HG03139 (cell line): Measurements from ENCODE around the gene MIAT.
"Not testable (repeated sequence)": the region's sequence is repeated elsewhere in the genome, so short reads cannot be mapped to it uniquely, and the experiment has no call there.

Experiments
- ATAC-seq: cut with Tn5 transposase; IDR thresholded peaks from one replicate; pipeline ENCODE4 v1.9.1; 2021; ENCODE audit not compliant: unreplicated experiment

Gene MIAT

GRCh38 chr22:26691377-26691716 is 34.0 kb downstream of the MIAT start:
- no peak for ATAC-seq

- no peak for ATAC-seq
These were observed 34.8 kb downstream of the MIAT start for GRCh38 chr22:26692215-26692614.

- ATAC-seq, result no peak
These were observed 39.8 kb downstream of the MIAT start for GRCh38 chr22:26697151-26697550.

DNA sequence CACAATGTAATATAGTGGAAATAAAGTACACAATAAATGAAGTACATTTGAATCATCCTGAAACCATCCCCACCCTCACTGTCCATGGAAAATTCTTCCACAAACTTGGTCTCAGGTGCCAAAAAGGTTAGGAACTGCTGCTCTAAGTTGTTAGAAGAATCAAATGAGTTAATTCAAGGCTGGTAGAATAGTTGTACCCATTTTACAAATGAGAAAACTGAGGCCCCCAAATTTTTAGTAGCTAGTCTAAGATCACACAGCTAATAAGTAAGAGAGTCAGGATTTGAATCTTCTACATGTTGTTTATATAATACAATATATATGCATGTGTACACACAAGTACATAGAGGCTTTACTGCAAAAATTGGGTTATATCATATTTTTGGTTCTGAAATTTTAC is 43.1 kb downstream of the MIAT start:
- ATAC-seq, result no peak

DNA sequence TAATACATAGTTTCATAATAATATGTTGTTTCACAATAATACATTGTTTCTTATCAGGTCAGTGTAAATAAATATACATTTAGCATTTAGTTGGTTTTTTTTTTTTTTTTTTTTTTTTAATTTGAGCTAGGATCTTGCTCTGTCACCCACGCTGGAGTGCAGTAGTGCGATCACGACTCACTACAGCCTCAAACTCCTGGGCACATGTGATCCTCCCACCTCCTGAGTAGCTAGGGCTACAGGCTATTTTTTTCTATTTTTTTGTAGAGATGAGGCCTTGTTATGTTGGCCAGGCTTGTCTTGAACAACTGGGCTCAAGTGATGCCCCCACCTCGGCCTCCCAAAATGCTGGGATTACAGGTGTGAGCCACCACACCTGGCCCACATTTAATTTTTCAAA is 43.5 kb downstream of the MIAT start:
- ATAC-seq, result no peak

GRCh38 chr22:26701323-26701722 is 43.9 kb downstream of the MIAT start:
- ATAC-seq, result no peak

DNA sequence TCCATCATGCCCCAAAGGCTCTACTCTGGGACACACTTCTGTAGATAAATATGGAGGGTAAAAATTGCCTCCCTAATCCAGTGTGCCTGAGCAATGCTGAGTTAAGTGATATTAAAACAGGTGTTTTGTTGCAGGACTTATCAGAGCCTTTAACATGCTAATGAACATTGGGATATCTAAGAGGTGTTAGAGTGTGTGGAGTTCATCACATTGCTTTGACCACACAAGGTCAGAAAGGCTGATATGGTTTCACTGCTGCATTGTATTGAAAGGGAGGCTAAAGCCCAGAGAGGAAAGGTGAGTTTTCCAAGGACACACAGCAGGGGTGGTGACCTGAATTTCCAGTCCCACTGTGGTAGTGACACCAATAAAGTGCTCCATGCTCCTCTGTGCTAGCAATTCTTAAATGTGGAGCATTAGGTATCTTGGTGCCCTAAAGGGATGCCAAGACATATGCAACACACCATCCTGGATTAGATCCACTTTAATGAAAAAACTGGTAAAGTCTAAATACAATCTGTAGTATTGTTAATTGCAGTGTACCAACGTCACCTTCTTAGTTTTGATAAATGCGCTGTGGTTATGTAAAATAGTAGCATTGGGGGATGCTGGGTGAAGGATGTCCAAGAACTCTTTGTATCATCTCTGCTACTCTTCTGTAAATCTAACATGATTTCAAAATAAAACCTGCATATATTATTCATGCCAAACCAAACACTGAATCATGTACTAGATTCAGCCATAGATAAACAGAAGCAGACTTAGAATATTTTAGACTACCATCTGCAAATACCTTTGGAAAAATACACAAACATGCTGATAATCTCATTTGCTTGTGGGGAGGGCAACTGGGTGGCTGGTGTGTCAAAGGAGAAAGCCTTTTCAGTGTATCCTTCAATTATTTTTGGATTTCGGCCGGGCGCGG is 45.8 kb downstream of the MIAT start:
- no peak for ATAC-seq

DNA sequence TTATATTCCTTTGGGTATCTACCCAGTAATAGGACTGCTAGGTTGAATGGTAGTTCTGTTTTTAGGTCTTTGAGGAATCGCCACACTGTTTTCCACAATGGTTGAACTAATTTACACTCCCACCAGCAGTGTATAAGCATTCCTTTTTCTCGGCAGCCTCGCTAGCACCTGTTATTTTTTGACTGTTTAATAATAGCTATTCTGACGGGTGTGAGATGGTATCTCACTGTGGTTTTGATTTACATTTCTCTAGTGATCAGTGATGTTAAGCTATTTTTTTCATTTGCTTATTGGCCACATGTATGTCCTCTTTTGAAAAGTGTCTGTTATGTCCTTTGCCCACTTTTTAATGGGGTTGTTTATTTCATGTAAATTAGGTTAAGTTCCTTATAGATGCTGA is 48.0 kb downstream of the MIAT start:
- ATAC-seq, result not testable (repeated sequence)

- no peak for ATAC-seq
These were observed 49.7 kb downstream of the MIAT start for GRCh38 chr22:26707090-26707489.

DNA sequence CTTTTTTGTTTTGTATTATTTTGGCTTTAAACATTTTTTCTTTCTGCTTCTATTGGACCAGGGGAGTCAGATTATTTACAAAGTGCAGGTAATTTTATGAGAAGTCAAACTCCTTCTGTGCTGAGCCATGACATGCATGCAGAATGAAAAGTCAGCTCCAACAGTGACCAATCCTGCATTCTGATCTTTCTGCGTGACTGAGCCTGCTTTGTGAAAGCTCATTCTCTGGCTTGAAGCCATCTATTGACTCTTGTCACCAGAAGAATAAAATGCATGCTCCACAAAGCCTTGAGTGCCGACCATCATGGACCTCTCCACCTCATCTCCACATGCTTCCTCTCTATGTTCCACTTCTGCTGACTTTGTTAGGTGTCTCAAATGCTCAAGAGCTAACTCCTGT is 50.2 kb downstream of the MIAT start:
- ATAC-seq, result no peak

DNA sequence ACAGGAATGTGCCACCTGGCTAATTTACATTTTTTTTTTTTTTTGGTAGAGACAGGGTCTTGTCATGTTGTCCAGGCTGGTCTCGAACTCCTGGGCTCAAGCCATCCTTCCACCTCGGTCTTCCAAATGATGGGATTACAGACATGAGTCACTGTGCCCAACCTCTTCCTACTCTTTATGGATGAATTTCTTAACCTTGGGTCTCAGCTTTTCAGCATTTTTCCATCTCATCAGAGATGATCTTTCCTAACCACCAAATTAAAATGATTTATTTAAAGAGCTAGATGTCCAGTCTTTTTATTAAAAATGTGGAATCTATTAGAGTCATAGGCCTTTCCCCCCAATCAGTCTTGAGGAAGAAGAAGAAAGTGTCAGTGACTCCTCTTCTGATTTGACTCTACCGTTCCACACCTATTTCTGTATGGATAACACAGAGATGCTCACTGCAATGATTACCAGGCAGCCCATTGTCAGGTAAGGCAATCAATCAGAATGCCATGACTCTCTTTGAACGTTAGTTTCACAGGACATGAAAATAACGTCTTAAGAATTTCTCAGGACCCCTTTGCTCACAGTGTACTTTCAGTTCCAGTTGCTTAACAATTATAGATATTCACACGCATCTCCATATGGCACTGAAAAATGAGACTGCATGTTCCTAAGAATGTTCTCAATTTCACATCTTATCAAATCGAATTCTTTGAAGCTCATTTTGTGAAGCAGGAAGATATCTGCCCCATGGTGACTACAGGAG is 51.0 kb downstream of the MIAT start:
- no peak for ATAC-seq

DNA sequence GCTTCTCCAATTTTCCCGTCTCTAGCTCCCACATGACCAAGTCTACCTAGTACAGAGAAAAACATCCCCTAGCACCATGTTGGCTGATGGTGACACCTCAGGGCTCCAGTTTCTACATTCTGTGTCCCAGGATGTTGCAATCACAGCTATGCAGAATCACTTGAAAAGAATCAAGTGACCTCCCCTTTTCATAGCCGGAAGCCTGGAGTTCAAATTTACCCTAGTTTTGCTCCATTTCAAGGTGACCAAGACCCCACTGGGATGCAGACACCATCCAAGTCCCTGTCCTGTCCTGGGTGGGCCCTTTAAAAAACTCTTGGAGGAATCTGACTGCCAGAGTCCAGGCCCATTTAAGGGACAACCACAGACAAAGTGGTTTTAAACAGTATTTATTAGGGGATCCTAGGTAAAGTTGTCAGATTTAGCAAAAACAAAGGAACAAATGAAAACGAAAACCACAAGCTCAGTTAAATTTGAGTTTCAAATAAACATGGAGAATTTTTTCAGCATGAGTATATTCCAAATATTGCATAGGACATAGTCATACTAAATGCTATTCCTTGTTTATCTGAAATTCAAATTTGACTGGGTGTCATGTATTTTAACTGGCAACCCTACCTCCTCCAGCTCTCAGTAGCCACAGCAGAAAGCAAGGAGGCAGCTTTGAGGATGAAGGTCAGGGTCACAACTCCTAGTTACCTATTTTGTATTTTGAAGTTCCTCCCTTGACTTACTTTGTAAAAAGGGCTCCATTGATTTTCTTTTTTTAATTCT is 52.4 kb downstream of the MIAT start:
- ATAC-seq, result no peak

GRCh38 chr22:26711205-26711963 is 54.0 kb downstream of the MIAT start:
- no peak for ATAC-seq

- ATAC-seq, result no peak
These were observed 54.8 kb downstream of the MIAT start for GRCh38 chr22:26712158-26712557.

DNA sequence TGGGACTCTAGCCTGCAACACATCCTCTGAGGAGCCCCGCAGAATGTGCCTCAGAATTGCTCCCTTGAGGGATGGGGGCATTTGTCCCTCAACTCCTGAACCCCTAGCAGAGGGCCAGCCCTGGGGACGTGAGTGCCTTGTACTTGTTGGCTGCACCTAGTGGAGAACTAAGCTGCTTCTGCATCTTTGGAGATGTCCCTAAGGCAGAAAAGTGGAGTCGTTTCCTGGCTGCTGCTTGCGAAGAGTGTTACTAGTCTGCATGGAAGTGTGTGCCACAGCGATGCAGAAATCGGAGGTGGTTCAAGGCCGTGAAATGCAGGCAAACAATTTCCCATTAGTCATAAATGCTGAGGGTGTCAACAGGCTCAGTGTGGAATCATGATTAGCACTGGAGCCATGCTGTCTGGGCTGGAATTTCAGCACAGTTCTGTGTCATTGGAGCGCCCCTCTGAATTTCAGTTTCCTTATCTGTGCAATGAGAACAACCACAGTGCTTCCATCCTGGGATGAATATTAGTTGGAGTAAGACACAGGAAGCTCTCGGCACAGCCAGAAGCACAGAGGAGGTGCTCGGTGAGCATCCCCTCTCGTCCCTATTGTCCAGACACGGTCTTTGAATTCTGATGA is 56.5 kb downstream of the MIAT start:
- ATAC-seq, result no peak

GRCh38 chr22:26714971-26715370 is 57.6 kb downstream of the MIAT start:
- no peak for ATAC-seq

- no peak for ATAC-seq
These were observed 58.1 kb downstream of the MIAT start for GRCh38 chr22:26715392-26715936.

GRCh38 chr22:26718488-26718887 is 61.1 kb downstream of the MIAT start:
- ATAC-seq, result no peak

- ATAC-seq, result no peak
These were observed 61.5 kb downstream of the MIAT start for GRCh38 chr22:26718905-26719304.

GRCh38 chr22:26722159-26722558 is 64.8 kb downstream of the MIAT start:
- ATAC-seq, result no peak
